ENCODE measurements around the gene NRTN. TPM values are rescaled to one million over a fixed set of nuclear protein-coding genes. Genes with fewer than 3 reads are reported as not detected.
A peak's percentile ranks its signal among the peaks of the same experiment; 100 is the strongest.

The NRTN gene
- polyA plus RNA-seq, 3 donors: not detected

DNA sequence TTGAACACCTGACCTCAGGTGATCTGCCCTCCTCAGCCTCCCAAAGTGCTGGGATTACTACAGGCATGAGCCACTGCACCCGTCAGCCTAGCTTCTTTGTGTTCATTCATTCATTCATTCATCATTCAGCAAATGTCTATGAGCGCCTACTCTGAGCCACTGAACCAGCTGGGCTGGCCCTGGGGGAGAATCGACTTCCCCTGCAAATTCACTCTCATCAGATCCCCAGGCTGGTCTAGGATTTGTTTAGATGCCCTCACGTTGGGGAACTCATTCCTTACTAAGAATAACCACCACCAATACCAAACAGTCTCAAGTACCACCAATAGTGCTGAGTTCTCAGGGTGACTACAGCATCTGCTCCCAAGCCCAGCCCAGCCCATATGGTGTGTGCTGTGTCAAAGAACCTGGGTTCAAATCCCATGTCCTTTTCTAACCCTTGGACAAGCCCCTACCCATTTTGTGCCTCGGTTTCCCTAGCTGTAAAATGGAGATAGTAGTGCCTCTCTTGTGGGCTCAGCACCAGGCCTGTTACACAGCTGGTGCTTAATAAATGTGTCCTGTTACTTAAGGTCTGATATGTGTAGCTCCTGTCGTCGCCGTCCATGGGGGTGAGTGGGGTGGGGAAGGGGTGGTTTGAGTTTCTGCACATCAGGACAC, 16.8 kb downstream of the NRTN start:
- intact Hi-C loops (cut with micrococcal nuclease): no loop called here
- no peaks in the 10 kb centered on the region for H4K20me1 ChIP-seq (ENCODE audit: insufficient read depth, low read length)
- H3K27me3 Mint-ChIP-seq (ENCODE audit: low read depth in 3 of 3): peaks cover 11 to 16% (median 11%) of the 10 kb centered on the region in 3 donors
- peaks cover 0 to 3% (median 2%) of the 10 kb centered on the region in 7 donors for H3K9me3 Mint-ChIP-seq
- no peaks in the 10 kb centered on the region for H3K79me2 ChIP-seq (ENCODE audit: insufficient read depth, low read length)
- H3K4me1 ChIP-seq (ENCODE audit: control insufficient read depth in 1 of 2, insufficient read depth in 2 of 2, low read length in 2 of 2): peaks cover 0 to 2% of the 10 kb centered on the region in 2 donors
- peak overlapping the region in 1 of 7 donors; percentile 63 for H3K27ac Mint-ChIP-seq
- no peak for DNase-seq
- H3K27ac ChIP-seq (ENCODE audit: low read depth in 1 of 2, low read length in 2 of 2): no peak overlapping the region
- no peaks in the 10 kb centered on the region for H3K9me3 ChIP-seq (replicated peaks in 1 of 2; ENCODE audit: control insufficient read depth in 1 of 2, insufficient read depth in 1 of 2, low read length in 2 of 2)
- H3K4me1 Mint-ChIP-seq: peaks cover 2% of the 10 kb centered on the region
- no peak overlapping the region for H3K4me3 Mint-ChIP-seq
- TF ChIP-seq, protein P1, sequence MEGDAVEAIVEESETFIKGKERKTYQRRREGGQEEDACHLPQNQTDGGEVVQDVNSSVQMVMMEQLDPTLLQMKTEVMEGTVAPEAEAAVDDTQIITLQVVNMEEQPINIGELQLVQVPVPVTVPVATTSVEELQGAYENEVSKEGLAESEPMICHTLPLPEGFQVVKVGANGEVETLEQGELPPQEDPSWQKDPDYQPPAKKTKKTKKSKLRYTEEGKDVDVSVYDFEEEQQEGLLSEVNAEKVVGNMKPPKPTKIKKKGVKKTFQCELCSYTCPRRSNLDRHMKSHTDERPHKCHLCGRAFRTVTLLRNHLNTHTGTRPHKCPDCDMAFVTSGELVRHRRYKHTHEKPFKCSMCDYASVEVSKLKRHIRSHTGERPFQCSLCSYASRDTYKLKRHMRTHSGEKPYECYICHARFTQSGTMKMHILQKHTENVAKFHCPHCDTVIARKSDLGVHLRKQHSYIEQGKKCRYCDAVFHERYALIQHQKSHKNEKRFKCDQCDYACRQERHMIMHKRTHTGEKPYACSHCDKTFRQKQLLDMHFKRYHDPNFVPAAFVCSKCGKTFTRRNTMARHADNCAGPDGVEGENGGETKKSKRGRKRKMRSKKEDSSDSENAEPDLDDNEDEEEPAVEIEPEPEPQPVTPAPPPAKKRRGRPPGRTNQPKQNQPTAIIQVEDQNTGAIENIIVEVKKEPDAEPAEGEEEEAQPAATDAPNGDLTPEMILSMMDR (IDR thresholded peaks at IDR 0.05): no peak
- H3K27me3 ChIP-seq (ENCODE audit: control insufficient read depth in 2 of 2, insufficient read depth in 2 of 2, low read length in 2 of 2): no peaks in the 10 kb centered on the region
- no peak overlapping the region for H3K4me3 ChIP-seq (replicated peaks in 1 of 3; ENCODE audit: low read depth in 2 of 3, low read length in 3 of 3)
- no peak overlapping the region for H2AFZ ChIP-seq (ENCODE audit: insufficient read depth, low read depth, low read length, poor library complexity, severe bottlenecking)
- H3K4me2 ChIP-seq (replicated peaks; ENCODE audit: extremely low read depth, low read length, poor library complexity, severe bottlenecking): no peak overlapping the region
- 59% methylated on average over 4 of the region's 8 CpGs for WGBS (ENCODE audit: insufficient coverage)
- H3K36me3 ChIP-seq (replicated peaks in 1 of 2; ENCODE audit: control insufficient read depth in 1 of 2, insufficient read depth in 2 of 2, low read length in 2 of 2): no peaks in the 10 kb centered on the region
- H3K36me3 Mint-ChIP-seq: no peaks in the 10 kb centered on the region
- H3K9ac ChIP-seq (ENCODE audit: insufficient read depth, low read length, poor library complexity, severe bottlenecking): no peak overlapping the region

DNA sequence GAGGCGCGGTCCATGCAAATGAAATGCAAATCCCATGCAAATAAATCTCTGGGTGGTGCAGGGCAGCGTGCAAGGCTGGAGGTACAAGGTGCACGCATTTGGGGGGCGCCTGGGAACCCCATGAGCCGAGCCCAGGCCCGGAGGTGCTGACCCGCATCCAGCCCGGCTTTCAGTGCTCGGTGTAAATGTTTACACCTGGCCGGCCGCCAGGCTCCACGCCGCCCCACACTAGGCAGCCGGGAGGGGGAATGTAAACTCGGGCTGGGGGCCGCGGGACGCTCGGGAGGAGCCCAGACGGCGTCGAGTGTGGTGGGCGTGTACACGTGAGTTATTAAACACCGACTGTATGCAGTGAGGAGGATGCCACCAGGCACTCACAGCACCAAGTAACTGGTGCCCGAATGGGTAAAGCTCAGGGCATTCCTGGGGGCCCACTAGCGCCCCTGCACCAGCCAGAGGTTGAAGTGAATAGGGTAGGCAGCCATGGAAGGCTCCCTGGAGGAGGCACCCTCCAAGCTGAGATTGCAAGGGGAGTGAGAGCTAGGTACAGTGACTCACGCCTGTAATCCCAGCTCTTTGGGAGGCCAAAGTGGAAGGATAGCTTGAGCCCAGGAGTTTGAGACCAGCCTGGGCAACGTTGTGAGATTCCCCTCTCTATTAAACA, 17.4 kb downstream of the NRTN start:
- no peak overlapping the region for H3K4me3 Mint-ChIP-seq
- Histone ChIP-seq H3K4me1 (ENCODE audit: control insufficient read depth in 1 of 2, insufficient read depth in 2 of 2, low read length in 2 of 2) (peaks cover 4 to 9% of the 10 kb centered on the region in 2 donors), H2AFZ (ENCODE audit: insufficient read depth, low read depth, low read length, poor library complexity, severe bottlenecking) (no peak overlapping the region), H3K79me2 (ENCODE audit: insufficient read depth, low read length) (no peaks in the 10 kb centered on the region), H3K9ac (ENCODE audit: insufficient read depth, low read length, poor library complexity, severe bottlenecking) (no peak overlapping the region), H3K4me3 (replicated peaks in 1 of 3; ENCODE audit: low read depth in 2 of 3, low read length in 3 of 3) (no peak overlapping the region), H3K4me2 (replicated peaks; ENCODE audit: extremely low read depth, low read length, poor library complexity, severe bottlenecking) (no peak overlapping the region), H4K20me1 (ENCODE audit: insufficient read depth, low read length) (no peaks in the 10 kb centered on the region), H3K36me3 (replicated peaks in 1 of 2; ENCODE audit: control insufficient read depth in 1 of 2, insufficient read depth in 2 of 2, low read length in 2 of 2) (no peaks in the 10 kb centered on the region), H3K27ac (ENCODE audit: low read depth in 1 of 2, low read length in 2 of 2) (no peak overlapping the region), H3K27me3 (ENCODE audit: control insufficient read depth in 2 of 2, insufficient read depth in 2 of 2, low read length in 2 of 2) (no peaks in the 10 kb centered on the region), H3K9me3 (replicated peaks in 1 of 2; ENCODE audit: control insufficient read depth in 1 of 2, insufficient read depth in 1 of 2, low read length in 2 of 2) (no peaks in the 10 kb centered on the region)
- DNase-seq: no peak
- no peaks in the 10 kb centered on the region for H3K36me3 Mint-ChIP-seq
- intact Hi-C loops (cut with micrococcal nuclease): no loop called here
- 79% methylated on average over 23 of the region's 30 CpGs for WGBS (ENCODE audit: insufficient coverage)
- no peak overlapping the region for H3K27ac Mint-ChIP-seq
- H3K9me3 Mint-ChIP-seq: peaks cover 0 to 8% (median 4%) of the 10 kb centered on the region in 7 donors
- TF ChIP-seq, protein P1 (IDR thresholded peaks at IDR 0.05): no peak
- peaks cover 8% of the 10 kb centered on the region for H3K4me1 Mint-ChIP-seq
- H3K27me3 Mint-ChIP-seq (ENCODE audit: low read depth in 3 of 3): peaks cover 11 to 18% (median 11%) of the 10 kb centered on the region in 3 donors
